A673 (cell line): Measurements from ENCODE around the gene TPM3.

Source experiments
- CTCF ChIP-seq: fragments of 300-800, 200-600 bp; sonication (generic); conservative IDR thresholded peaks from 2 replicates; pipeline ENCODE4 v1.5.1; 2017; ENCODE audit warnings: low read depth, mild to moderate bottlenecking, antibody characterized with exemption, low read length, moderate library complexity, mixed read lengths
- EZH2 ChIP-seq: fragments of 200-600 bp; sonication (generic); IDR thresholded peaks from 2 replicates; pipeline ENCODE4 v1.6.1; 2017; ENCODE audit warnings: borderline replicate concordance, low read depth, mild to moderate bottlenecking, mixed read lengths, antibody characterized with exemption, low read length; ENCODE audit not compliant: poor library complexity, severe bottlenecking

DNA sequence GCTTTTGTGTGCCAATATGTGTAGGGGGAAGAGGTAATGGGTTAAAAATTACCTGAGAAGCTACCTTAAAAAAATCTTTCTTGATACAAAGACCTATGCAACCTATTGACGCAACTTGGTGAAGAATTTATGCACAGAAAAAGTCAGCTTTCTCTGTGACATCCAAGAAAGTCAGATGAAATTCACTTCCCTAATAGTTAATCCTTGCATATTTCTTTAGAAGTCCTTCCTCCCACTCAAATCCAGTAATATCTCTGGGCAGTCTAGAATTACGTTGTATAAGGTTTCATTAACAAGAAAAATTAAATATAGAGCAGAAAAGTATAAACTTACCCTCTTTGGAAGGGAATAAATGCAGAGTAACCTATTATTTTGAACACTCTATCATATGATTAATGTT, 31.7 kb upstream of the TPM3 start:
- TF ChIP-seq CTCF = no peak
- no peak for TF ChIP-seq EZH2
